GM18858 (cell line): ENCODE data around the gene JSRP1.

Experiments used
- ATAC-seq: cut with Tn5 transposase; IDR thresholded peaks from one replicate; pipeline ENCODE4 v1.9.1; 2021; ENCODE audit not compliant: unreplicated experiment

JSRP1 gene

GRCh38 chr19:2233601-2234280, 22.5 kb downstream of the JSRP1 start:
- no peak for ATAC-seq

GRCh38 chr19:2232286-2233151, 23.7 kb downstream of the JSRP1 start:
- ATAC-seq: no peak

GRCh38 chr19:2231621-2232221, 24.5 kb downstream of the JSRP1 start:
- no peak for ATAC-seq

GRCh38 chr19:2230807-2231533, 25.2 kb downstream of the JSRP1 start:
- no peak for ATAC-seq

GRCh38 chr19:2230033-2230531, 26.1 kb downstream of the JSRP1 start:
- no peak for ATAC-seq

GRCh38 chr19:2229103-2230032, 26.8 kb downstream of the JSRP1 start:
- no peak for ATAC-seq

GRCh38 chr19:2228157-2229030, 27.8 kb downstream of the JSRP1 start:
- ATAC-seq: no peak

GRCh38 chr19:2227415-2228156, 28.6 kb downstream of the JSRP1 start:
- ATAC-seq: no peak

GRCh38 chr19:2226840-2227360, 29.3 kb downstream of the JSRP1 start:
- ATAC-seq: no peak

GRCh38 chr19:2226051-2226839, 30.0 kb downstream of the JSRP1 start:
- ATAC-seq: no peak

GRCh38 chr19:2225415-2226050, 30.7 kb downstream of the JSRP1 start:
- ATAC-seq: no peak

- ATAC-seq: no peak
These were observed 31.4 kb downstream of the JSRP1 start for GRCh38 chr19:2224754-2225349.

GRCh38 chr19:2223959-2224358, 32.3 kb downstream of the JSRP1 start:
- ATAC-seq: no peak

- no peak for ATAC-seq
These were observed 32.8 kb downstream of the JSRP1 start for GRCh38 chr19:2223391-2223790.

- no peak for ATAC-seq
These were observed 34.3 kb downstream of the JSRP1 start for GRCh38 chr19:2221918-2222317.

- ATAC-seq: no peak
These were observed 34.9 kb downstream of the JSRP1 start for GRCh38 chr19:2221250-2221831.
